Measurements from ENCODE around the gene RFX2.
"Not testable (repeated sequence)": the region's sequence is repeated elsewhere in the genome, so short reads cannot be mapped to it uniquely, and the experiment has no call there.

The RFX2 gene

GRCh38 chr19:5987077-5987818 is 123.1 kb downstream of the RFX2 start:
- peak overlapping the region; percentile 38 for H3K4me3 ChIP-seq (replicated peaks; ENCODE audit: low read depth, low read length)
- peak; percentile 83 for TF ChIP-seq CTCF (IDR thresholded peaks at IDR 0.05; ENCODE audit: insufficient read depth, low read length, poor library complexity, severe bottlenecking)
- DNase-seq (ENCODE audit: extremely low read depth, insufficient read length): peak; percentile 36
- H3K36me3 ChIP-seq (ENCODE audit: control insufficient read depth, insufficient read depth, low read length): no peaks in the 10 kb centered on the region
- H3K27me3 ChIP-seq (replicated peaks; ENCODE audit: control insufficient read depth, insufficient read depth, low read length): no peaks in the 10 kb centered on the region

GRCh38 chr19:5985837-5986236 is 124.5 kb downstream of the RFX2 start:
- not testable (repeated sequence) for H3K4me3 ChIP-seq (replicated peaks; ENCODE audit: low read depth, low read length); DNase-seq (ENCODE audit: extremely low read depth, insufficient read length); H3K36me3 ChIP-seq (ENCODE audit: control insufficient read depth, insufficient read depth, low read length); H3K27me3 ChIP-seq (replicated peaks; ENCODE audit: control insufficient read depth, insufficient read depth, low read length)

GRCh38 chr19:5985098-5985783 is 125.1 kb downstream of the RFX2 start:
- H3K36me3 ChIP-seq (ENCODE audit: control insufficient read depth, insufficient read depth, low read length): no peaks in the 10 kb centered on the region
- H3K4me3 ChIP-seq (replicated peaks; ENCODE audit: low read depth, low read length): no peak overlapping the region
- TF ChIP-seq CTCF (IDR thresholded peaks at IDR 0.05; ENCODE audit: insufficient read depth, low read length, poor library complexity, severe bottlenecking): no peak
- no peak for DNase-seq (ENCODE audit: extremely low read depth, insufficient read length)
- H3K27me3 ChIP-seq (replicated peaks; ENCODE audit: control insufficient read depth, insufficient read depth, low read length): no peaks in the 10 kb centered on the region

GRCh38 chr19:5984600-5984999 is 125.7 kb downstream of the RFX2 start:
- no peak for TF ChIP-seq CTCF (IDR thresholded peaks at IDR 0.05; ENCODE audit: insufficient read depth, low read length, poor library complexity, severe bottlenecking)
- Histone ChIP-seq H3K27me3 (replicated peaks; ENCODE audit: control insufficient read depth, insufficient read depth, low read length) (no peaks in the 10 kb centered on the region), H3K36me3 (ENCODE audit: control insufficient read depth, insufficient read depth, low read length) (no peaks in the 10 kb centered on the region), H3K4me3 (replicated peaks; ENCODE audit: low read depth, low read length) (no peak overlapping the region)
- no peak for DNase-seq (ENCODE audit: extremely low read depth, insufficient read length)

GRCh38 chr19:5983367-5983955 is 126.8 kb downstream of the RFX2 start:
- DNase-seq (ENCODE audit: extremely low read depth, insufficient read length): no peak
- TF ChIP-seq CTCF (IDR thresholded peaks at IDR 0.05; ENCODE audit: insufficient read depth, low read length, poor library complexity, severe bottlenecking): no peak
- H3K4me3 ChIP-seq (replicated peaks; ENCODE audit: low read depth, low read length): no peak overlapping the region
- no peaks in the 10 kb centered on the region for H3K36me3 ChIP-seq (ENCODE audit: control insufficient read depth, insufficient read depth, low read length)
- H3K27me3 ChIP-seq (replicated peaks; ENCODE audit: control insufficient read depth, insufficient read depth, low read length): no peaks in the 10 kb centered on the region
